Natural killer cell (primary cell): Measurements from ENCODE around the gene ECM1. TPM values are rescaled to one million over a fixed set of nuclear protein-coding genes. Genes with fewer than 3 reads are reported as not detected.
A peak's percentile ranks its signal among the peaks of the same experiment; 100 is the strongest.

Experiments used
- ATAC-seq, 3 donors: fragments of 150-1000 bp in 2 of 3; fragments of 200-7000 bp in 1 of 3; cut with Tn5 transposase; 1 replicate in 1 of 3; 2 replicates in 2 of 3; pipeline ENCODE4 v1.10.0; 2021; ENCODE audit warnings: mild to moderate bottlenecking in 2 of 3, moderate library complexity in 2 of 3
- DNase-seq, 2 donors: peaks; one replicate each; pipeline versions ENCODE4 v3.0.0 to v3.0.0-alpha.2; 2013 to 2021; ENCODE audit warnings: mixed read lengths in 1 of 2
- H3K27ac ChIP-seq: one replicate; pipeline ENCODE4 v1.5.1; 2013; ENCODE audit warnings: mild to moderate bottlenecking, low read length
- H3K27me3 ChIP-seq: one replicate; pipeline ENCODE4 v1.6.1; 2013; ENCODE audit warnings: low read length; ENCODE audit not compliant: control insufficient read depth, insufficient read depth
- H3K36me3 ChIP-seq: one replicate; pipeline ENCODE4 v1.6.1; 2013; ENCODE audit warnings: low read length; ENCODE audit not compliant: control insufficient read depth, insufficient read depth
- H3K4me1 ChIP-seq: one replicate; pipeline ENCODE4 v1.6.1; 2013; ENCODE audit warnings: low read length; ENCODE audit not compliant: control insufficient read depth, insufficient read depth
- H3K4me3 ChIP-seq: one replicate; pipeline ENCODE4 v1.5.1; 2013; ENCODE audit warnings: low read length
- H3K9me3 ChIP-seq: one replicate; pipeline ENCODE4 v1.6.1; 2013; ENCODE audit warnings: low read length; ENCODE audit not compliant: control insufficient read depth, insufficient read depth
- H3K27ac Mint-ChIP-seq, 2 donors: one replicate each; pipeline ENCODE4 v1.8.0; 2022; ENCODE audit warnings: mild to moderate bottlenecking in 2 of 2, mixed read lengths in 2 of 2, moderate library complexity in 1 of 2
- H3K27me3 Mint-ChIP-seq, 2 donors: one replicate each; pipeline ENCODE4 v1.8.0; 2022; ENCODE audit warnings: low read depth in 2 of 2, mixed read lengths in 2 of 2
- H3K36me3 Mint-ChIP-seq: one replicate; pipeline ENCODE4 v1.8.0; 2022; ENCODE audit warnings: mixed read lengths
- H3K4me1 Mint-ChIP-seq, 2 donors: one replicate each; pipeline ENCODE4 v1.8.0; 2022; ENCODE audit warnings: mixed read lengths in 2 of 2
- H3K4me3 Mint-ChIP-seq: one replicate; pipeline ENCODE4 v1.8.0; 2022; ENCODE audit warnings: mild to moderate bottlenecking, moderate library complexity, mixed read lengths
- H3K9me3 Mint-ChIP-seq, 2 donors: one replicate each; pipeline ENCODE4 v1.8.0; 2022; ENCODE audit warnings: mixed read lengths in 2 of 2
- CTCF ChIP-seq: fragments of 200-600 bp; IDR thresholded peaks from one replicate; pipeline ENCODE4 v1.8.0; 2022; ENCODE audit warnings: antibody characterized with exemption
- WGBS: methylation state at CpG from one replicate; pipeline ENCODE4 v1.1.7; 2013; ENCODE audit warnings: missing lambda C conversion rate; ENCODE audit not compliant: insufficient coverage; 5-methylcytosine and 5-hydroxymethylcytosine counted together
- intact Hi-C: fragments of 100-400 bp; cut with micrococcal nuclease; formaldehyde crosslinking; loops from one replicate; pipeline ENCODE4 v1.14.2; 2022
- total RNA-seq, 4 donors: library from RNA; stranded (reverse); fragments of 120-200 nt in 1 of 4; gene quantifications; one replicate each; pipeline versions ENCODE4 v1.2.3 to v1.2.4, GENCODE V29; 2013 to 2022

Gene ECM1
- total RNA-seq, 3 donors from 2014 or later (not counting 1 experiment from before 2014, with no cell fraction given) = 0.42 to 0.43 TPM; not detected in 1

- Histone ChIP-seq H3K27me3 (peaks cover 4% of the 10 kb centered on the region), H3K4me3 (no peak overlapping the region), H3K9me3 (no peaks in the 10 kb centered on the region), H3K36me3 (no peaks in the 10 kb centered on the region), H3K27ac (no peak overlapping the region), H3K4me1 (peaks cover 43% of the 10 kb centered on the region)
- Mint-ChIP-seq H3K36me3 (no peaks in the 10 kb centered on the region), H3K9me3 (no peaks in the 10 kb centered on the region), H3K4me3 (peak overlapping the region; percentile 84), H3K27me3 (peaks cover 0 to 15% of the 10 kb centered on the region in 2 donors), H3K27ac (peak overlapping the region in 1 of 2 donors; percentile 58), H3K4me1 (peaks cover 4 to 27% of the 10 kb centered on the region in 2 donors)
- ATAC-seq = no peak
- TF ChIP-seq CTCF = no peak
- WGBS = 35% methylated on average over 43 of the region's 43 CpGs
- DNase-seq = no peak
- intact Hi-C loops = no loop called here
These were observed 41.8 kb downstream of the ECM1 start for GRCh38 chr1:150549496-150550221.

GRCh38 chr1:150550222-150551050 lies 42.5 kb downstream of the ECM1 start:
- H3K27me3 Mint-ChIP-seq = peaks cover 0 to 12% of the 10 kb centered on the region in 2 donors
- H3K4me3 Mint-ChIP-seq = peak overlapping the region; percentile 35
- no peak overlapping the region for H3K27ac Mint-ChIP-seq
- H3K4me1 Mint-ChIP-seq = peaks cover 4 to 27% of the 10 kb centered on the region in 2 donors
- intact Hi-C loops = no loop called here
- no peaks in the 10 kb centered on the region for H3K36me3 ChIP-seq
- no peak overlapping the region for H3K4me3 ChIP-seq
- no peaks in the 10 kb centered on the region for H3K36me3 Mint-ChIP-seq
- 90% methylated on average over 18 of the region's 22 CpGs for WGBS
- peaks cover 4% of the 10 kb centered on the region for H3K27me3 ChIP-seq
- no peaks in the 10 kb centered on the region for H3K9me3 ChIP-seq
- peaks cover 43% of the 10 kb centered on the region for H3K4me1 ChIP-seq
- no peak for DNase-seq
- H3K9me3 Mint-ChIP-seq = no peaks in the 10 kb centered on the region
- no peak overlapping the region for H3K27ac ChIP-seq
- ATAC-seq = no peak
- no peak for TF ChIP-seq CTCF

- H3K36me3 Mint-ChIP-seq = no peaks in the 10 kb centered on the region
- Histone ChIP-seq H3K27me3 (peaks cover 4% of the 10 kb centered on the region), H3K36me3 (no peaks in the 10 kb centered on the region), H3K4me3 (no peak overlapping the region), H3K27ac (no peak overlapping the region), H3K4me1 (peaks cover 43% of the 10 kb centered on the region), H3K9me3 (no peaks in the 10 kb centered on the region)
- H3K4me1 Mint-ChIP-seq = peaks cover 4 to 27% of the 10 kb centered on the region in 2 donors
- H3K9me3 Mint-ChIP-seq = no peaks in the 10 kb centered on the region
- 49% methylated on average over 11 of the region's 11 CpGs for WGBS
- peak in 1 of 2 donors; percentile 46 for DNase-seq
- TF ChIP-seq CTCF = no peak
- H3K27me3 Mint-ChIP-seq = peaks cover 0 to 10% of the 10 kb centered on the region in 2 donors
- no peak overlapping the region for H3K27ac Mint-ChIP-seq
- no peak for ATAC-seq
- intact Hi-C loops = no loop called here
- H3K4me3 Mint-ChIP-seq = peak overlapping the region; percentile 35
These were observed 43.3 kb downstream of the ECM1 start for GRCh38 chr1:150551051-150551783.
